GM19240 (cell line): ENCODE data around the gene PDCD1.
"Not testable (repeated sequence)": the region's sequence is repeated elsewhere in the genome, so short reads cannot be mapped to it uniquely, and the experiment has no call there.

Experiments
- DNase-seq: peaks from one replicate; pipeline ENCODE4 v3.0.0; 2011; ENCODE audit warnings: low spot score; ENCODE audit not compliant: insufficient read length

PDCD1 gene

GRCh38 chr2:241879326-241879725 is 20.6 kb upstream of the PDCD1 start:
- DNase-seq: no peak

- peak; percentile 76 for DNase-seq
These were observed 19.6 kb upstream of the PDCD1 start for GRCh38 chr2:241877989-241878970.

GRCh38 chr2:241877197-241877685 is 18.5 kb upstream of the PDCD1 start:
- DNase-seq: no peak

GRCh38 chr2:241876528-241877196 is 18.0 kb upstream of the PDCD1 start:
- DNase-seq: no peak

GRCh38 chr2:241875754-241876527 is 17.2 kb upstream of the PDCD1 start:
- DNase-seq: not testable (repeated sequence)

- no peak for DNase-seq
These were observed 15.7 kb upstream of the PDCD1 start for GRCh38 chr2:241874277-241874925.

GRCh38 chr2:241873803-241874110 is 15.1 kb upstream of the PDCD1 start:
- no peak for DNase-seq

- no peak for DNase-seq
These were observed 14.5 kb upstream of the PDCD1 start for GRCh38 chr2:241873081-241873802.

GRCh38 chr2:241872313-241872642 is 13.6 kb upstream of the PDCD1 start:
- DNase-seq: no peak

- no peak for DNase-seq
These were observed 13.0 kb upstream of the PDCD1 start for GRCh38 chr2:241871538-241872312.

- DNase-seq: no peak
These were observed 12.2 kb upstream of the PDCD1 start for GRCh38 chr2:241870611-241871537.

GRCh38 chr2:241870081-241870541 is 11.4 kb upstream of the PDCD1 start:
- no peak for DNase-seq

GRCh38 chr2:241869087-241869961 is 10.6 kb upstream of the PDCD1 start, which contains the start of gene RTP5:
RTP5 (plus strand) TSS chr2:241869729; CDS start chr2:241869757, 28 bp downstream.
- DNase-seq: no peak

GRCh38 chr2:241868661-241869081 is 10.0 kb upstream of the PDCD1 start:
- no peak for DNase-seq

GRCh38 chr2:241867776-241868420 is 9.2 kb upstream of the PDCD1 start:
- no peak for DNase-seq

- no peak for DNase-seq
These were observed 8.3 kb upstream of the PDCD1 start for GRCh38 chr2:241866790-241867645.
